HG02938 (cell line): Measurements from ENCODE around the gene KCNIP4.
"Not testable (repeated sequence)": the region's sequence is repeated elsewhere in the genome, so short reads cannot be mapped to it uniquely, and the experiment has no call there.

Source experiments
- ATAC-seq: cut with Tn5 transposase; IDR thresholded peaks from one replicate; pipeline ENCODE4 v1.9.1; 2021; ENCODE audit warnings: mild to moderate bottlenecking, moderate library complexity; ENCODE audit not compliant: unreplicated experiment

Gene KCNIP4

GRCh38 chr4:20809812-20810211, 1138.8 kb downstream of the KCNIP4 start:
- ATAC-seq = no peak

- no peak for ATAC-seq
Observed at GRCh38 chr4:20805716-20806115, 1142.9 kb downstream of the KCNIP4 start.

GRCh38 chr4:20787940-20788665, 1160.5 kb downstream of the KCNIP4 start:
- no peak for ATAC-seq

GRCh38 chr4:20783134-20783533, 1165.4 kb downstream of the KCNIP4 start:
- not testable (repeated sequence) for ATAC-seq

GRCh38 chr4:20778896-20779295, 1169.7 kb downstream of the KCNIP4 start:
- ATAC-seq = no peak

GRCh38 chr4:20773144-20773997, 1175.2 kb downstream of the KCNIP4 start:
- peak; percentile 80 for ATAC-seq

- no peak for ATAC-seq
Observed at GRCh38 chr4:20764366-20764992, 1184.1 kb downstream of the KCNIP4 start.

GRCh38 chr4:20761826-20762225, 1186.7 kb downstream of the KCNIP4 start:
- ATAC-seq = no peak

GRCh38 chr4:20761382-20761781, 1187.2 kb downstream of the KCNIP4 start:
- no peak for ATAC-seq

GRCh38 chr4:20760053-20760452, 1188.5 kb downstream of the KCNIP4 start:
- ATAC-seq = no peak

- ATAC-seq = no peak
Observed at GRCh38 chr4:20754036-20754435, 1194.5 kb downstream of the KCNIP4 start.

- no peak for ATAC-seq
Observed at GRCh38 chr4:20752641-20753040, 1195.9 kb downstream of the KCNIP4 start.

GRCh38 chr4:20746000-20746399, 1202.6 kb downstream of the KCNIP4 start:
- ATAC-seq = not testable (repeated sequence)

- no peak for ATAC-seq
Observed at GRCh38 chr4:20735931-20736330, 1212.6 kb downstream of the KCNIP4 start.

- peak; percentile 94 for ATAC-seq
Observed at GRCh38 chr4:20724915-20725314, 1223.7 kb downstream of the KCNIP4 start.

- no peak for ATAC-seq
Observed at GRCh38 chr4:20723463-20723862, 1225.1 kb downstream of the KCNIP4 start.

- ATAC-seq = no peak
Observed at GRCh38 chr4:20723019-20723418, 1225.6 kb downstream of the KCNIP4 start.

- no peak for ATAC-seq
Observed at GRCh38 chr4:20711335-20711734, 1237.2 kb downstream of the KCNIP4 start.

GRCh38 chr4:20700007-20700761, 1248.4 kb downstream of the KCNIP4 start, which contains the start of gene PACRGL:
TSS of gene PACRGL (plus strand) at chr4:20700458. CDS start at chr4:20704482, 4,024 bp downstream.
- peak; percentile 99 for ATAC-seq

GRCh38 chr4:20698820-20699219, 1249.8 kb downstream of the KCNIP4 start:
- ATAC-seq = no peak

- no peak for ATAC-seq
Observed at GRCh38 chr4:20698382-20698781, 1250.2 kb downstream of the KCNIP4 start.
